ENCODE data around the gene TXNRD1.
"Not testable (repeated sequence)": the region's sequence is repeated elsewhere in the genome, so short reads cannot be mapped to it uniquely, and the experiment has no call there.

The TXNRD1 gene

DNA sequence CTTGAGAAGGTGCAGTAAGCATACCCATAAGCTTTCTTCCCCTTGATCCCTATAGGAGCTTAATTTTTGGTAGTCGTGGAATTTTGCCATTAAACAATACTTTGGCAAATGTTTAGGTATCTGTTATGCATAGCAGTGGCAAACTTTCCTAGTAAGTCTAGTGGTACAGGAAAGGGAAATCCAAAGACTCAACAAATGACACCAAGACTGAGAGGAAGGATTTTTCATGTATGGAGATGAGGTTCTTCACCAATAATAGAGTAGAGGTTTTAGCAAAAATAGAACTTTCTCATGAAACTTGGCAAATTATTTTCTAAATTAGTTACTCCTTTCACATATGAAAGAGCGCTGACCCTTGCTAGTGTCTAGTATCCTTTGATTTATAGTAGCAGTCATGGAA is 90.8 kb downstream of the TXNRD1 start:
- no peak for DNase-seq

DNA sequence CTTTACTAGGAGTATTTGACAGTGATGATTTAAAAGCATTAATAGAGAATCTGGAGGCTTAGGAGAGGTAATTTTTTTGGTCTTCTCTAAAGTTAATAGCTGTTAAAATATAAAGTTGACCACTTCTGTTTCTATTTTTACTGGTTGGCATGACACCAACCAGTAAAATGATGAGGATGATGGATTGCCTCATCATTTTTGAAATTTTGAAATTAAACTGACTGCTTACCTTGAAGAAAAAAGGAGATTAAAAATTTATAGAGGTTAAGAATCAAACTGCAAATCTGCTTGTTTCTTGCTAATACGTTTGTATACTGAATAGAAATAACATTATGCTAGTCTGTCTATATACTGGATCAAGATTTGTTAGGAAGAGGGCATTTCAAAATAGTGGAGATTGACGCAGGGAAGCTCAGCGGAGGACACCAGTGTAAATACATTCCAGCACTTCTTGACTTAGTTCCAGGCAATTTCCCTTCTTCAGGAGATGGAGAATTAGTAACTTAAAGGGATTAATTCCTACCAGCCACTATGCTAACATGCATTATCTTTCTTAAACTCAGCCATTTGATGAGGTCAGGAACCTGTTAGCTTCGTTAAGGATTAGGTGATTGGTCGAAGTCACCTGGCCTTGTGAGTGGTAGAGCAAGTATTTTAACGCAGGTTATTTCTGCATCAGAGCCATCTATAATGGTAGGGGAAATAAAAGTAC is 91.5 kb downstream of the TXNRD1 start:
- DNase-seq, result no peak

DNA sequence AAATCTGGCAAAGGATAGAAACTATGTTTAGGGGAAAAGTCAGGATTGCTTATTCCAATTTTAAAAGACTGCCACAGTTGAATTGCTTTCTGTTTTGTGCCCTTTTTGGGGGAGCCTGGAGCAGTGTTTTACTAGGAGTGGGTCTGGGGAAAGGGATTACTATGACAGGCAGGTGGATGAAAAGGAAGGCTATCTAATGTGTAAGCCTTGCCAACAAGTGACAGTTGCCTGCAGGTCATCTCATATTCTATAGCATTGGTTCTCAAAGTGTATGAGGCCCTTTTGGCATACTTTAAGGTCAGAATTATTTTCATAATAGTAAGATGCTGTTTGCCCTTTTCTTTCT is 92.0 kb downstream of the TXNRD1 start:
- no peak for DNase-seq

DNA sequence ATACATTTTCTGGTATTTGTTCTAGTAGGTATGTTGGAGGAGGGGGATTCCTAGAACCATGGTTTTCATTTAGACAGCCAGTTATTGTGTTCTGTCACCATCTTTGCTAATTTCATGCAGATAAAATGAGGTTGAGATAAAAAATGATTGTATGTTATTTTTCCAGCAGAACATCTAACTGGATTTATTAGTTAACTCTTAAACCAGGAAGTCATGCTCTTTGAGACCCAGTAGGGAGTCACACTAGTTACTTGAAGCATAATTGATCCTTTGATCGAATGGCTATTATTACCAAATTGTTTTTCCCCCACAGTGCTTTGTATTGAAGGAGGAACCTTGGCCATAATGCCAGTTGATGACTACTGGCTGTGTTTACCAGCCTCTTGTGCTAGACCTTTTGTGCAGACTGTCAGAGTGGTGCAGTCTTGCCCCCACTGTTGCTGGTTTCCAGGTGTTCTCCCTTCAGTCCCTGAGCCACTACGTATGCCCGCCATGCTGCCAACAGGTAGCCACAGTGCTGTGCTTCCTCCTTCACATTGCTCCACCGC is 93.9 kb downstream of the TXNRD1 start:
- no peak for DNase-seq

DNA sequence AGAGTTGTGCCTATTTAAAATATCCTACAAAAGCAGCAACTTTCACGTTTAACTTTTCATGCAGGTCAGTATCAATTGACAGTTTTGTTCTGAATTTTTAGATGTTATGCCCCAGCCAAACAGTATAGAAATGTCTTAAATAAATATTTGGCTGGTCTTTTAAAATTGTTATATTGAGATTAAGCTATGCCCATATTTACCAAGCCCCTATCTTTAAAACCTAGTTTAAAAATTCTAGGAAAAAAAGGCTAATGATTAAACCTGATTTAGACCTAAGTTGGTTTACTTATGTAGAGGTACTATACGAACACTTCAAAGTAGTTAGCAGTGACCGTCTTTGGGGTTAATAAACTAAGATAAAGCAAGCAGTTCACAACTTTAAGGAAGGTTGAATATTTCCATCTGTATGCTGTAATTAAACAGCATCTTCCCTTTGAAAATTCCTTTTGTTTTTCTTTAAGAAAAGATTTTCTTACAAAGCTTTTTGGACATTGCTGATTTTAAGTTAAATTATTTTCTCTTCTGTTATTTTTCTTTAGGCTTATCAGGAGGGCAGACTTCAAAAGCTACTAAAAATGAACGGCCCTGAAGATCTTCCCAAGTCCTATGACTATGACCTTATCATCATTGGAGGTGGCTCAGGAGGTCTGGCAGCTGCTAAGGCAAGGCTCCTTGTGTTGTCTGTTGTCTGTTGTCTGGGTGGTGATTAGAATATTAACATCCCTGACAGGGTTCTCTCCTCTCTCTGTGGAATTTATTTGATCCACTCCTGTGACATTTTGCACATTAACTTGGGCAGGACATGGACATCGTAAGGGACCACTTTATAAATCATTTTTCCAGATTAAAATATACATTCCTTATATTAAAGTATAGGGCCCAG is 95.4 kb downstream of the TXNRD1 start:
- DNase-seq, result no peak

DNA sequence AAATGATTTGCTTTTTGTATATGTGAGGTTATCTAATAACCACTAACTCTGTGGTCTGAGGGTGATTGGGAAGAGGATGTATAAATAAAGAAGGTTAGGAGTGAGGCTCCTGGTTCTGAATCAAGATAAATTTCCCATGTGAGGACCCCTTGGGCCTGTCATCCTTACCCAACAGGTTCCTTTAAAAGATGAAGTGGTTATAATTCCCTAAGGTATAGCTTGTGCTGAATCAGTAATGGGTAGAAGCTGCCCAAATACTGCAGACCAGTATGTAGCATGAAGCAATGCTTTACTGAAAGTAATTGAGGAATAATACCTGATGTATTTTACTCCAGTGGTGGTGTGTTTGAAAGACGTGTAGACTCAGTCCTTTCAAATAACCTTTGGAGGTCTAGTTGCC is 96.6 kb downstream of the TXNRD1 start:
- no peak for DNase-seq

DNA sequence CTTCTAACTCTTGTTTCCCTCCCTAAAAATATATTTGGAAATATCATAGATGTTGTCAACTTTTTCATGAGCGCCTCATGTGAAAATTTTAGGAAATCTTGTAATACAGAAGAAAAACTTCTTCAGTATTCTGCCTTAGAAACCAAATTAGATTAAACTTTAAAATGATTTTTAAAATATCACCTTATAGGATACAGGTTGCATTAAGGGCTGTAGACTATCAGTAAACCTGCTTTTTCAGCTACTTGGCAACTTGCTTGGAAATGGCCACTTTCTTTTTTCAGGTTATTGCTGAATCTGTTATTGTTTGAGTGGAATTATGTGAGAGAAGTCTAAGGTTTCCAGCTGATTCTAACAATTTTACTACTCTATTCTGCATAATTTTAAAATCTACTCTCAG is 97.1 kb downstream of the TXNRD1 start:
- no peak for DNase-seq

DNA sequence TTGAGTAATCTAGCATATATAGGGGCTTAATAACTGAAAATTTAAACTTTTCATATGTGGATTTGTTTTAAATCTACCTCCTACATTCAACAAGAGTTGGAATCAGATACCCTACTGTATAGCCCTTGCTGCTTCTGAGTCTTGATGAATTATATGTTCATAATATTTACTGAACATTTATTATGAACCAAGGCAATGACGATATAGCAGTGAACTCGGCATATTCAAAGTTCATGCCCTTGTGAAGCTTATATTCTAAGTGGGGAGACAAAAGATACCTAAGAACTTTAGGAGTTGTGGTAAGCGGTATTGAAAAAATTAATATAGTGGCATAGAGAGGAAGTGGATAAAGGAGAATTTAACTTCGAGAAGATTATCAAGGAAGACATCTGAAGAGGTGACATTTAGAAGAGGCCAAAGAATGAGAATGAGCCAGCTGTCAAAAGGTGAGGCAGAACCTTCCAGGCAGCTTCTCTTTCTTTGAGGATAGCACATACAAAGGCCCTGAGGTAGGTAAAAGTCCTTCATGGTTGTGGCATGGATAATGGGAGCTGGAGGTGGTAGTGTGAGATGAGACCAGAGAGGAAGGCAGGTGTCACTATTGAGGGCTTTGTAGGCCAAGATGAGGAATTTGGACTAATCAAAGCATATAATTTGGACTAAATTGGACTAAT is 98.1 kb downstream of the TXNRD1 start:
- no peak for DNase-seq

DNA sequence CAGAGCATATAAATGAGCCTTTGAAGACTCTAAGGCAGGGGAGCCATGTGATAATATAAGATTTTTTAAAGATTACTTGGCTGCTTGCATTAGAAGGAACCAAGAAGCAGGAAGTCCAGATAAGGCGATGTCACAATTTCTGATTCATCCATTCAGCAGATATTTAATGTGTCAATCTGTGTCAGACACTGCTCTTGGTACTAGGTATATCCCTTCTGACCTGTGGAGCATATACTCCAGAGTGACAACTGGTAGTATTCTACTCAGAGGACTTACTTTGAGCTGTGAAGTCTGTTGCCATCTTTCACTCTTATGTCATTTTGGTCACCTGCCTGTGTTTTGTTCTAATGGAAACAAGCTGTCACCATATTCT is 98.6 kb downstream of the TXNRD1 start:
- DNase-seq, result no peak

DNA sequence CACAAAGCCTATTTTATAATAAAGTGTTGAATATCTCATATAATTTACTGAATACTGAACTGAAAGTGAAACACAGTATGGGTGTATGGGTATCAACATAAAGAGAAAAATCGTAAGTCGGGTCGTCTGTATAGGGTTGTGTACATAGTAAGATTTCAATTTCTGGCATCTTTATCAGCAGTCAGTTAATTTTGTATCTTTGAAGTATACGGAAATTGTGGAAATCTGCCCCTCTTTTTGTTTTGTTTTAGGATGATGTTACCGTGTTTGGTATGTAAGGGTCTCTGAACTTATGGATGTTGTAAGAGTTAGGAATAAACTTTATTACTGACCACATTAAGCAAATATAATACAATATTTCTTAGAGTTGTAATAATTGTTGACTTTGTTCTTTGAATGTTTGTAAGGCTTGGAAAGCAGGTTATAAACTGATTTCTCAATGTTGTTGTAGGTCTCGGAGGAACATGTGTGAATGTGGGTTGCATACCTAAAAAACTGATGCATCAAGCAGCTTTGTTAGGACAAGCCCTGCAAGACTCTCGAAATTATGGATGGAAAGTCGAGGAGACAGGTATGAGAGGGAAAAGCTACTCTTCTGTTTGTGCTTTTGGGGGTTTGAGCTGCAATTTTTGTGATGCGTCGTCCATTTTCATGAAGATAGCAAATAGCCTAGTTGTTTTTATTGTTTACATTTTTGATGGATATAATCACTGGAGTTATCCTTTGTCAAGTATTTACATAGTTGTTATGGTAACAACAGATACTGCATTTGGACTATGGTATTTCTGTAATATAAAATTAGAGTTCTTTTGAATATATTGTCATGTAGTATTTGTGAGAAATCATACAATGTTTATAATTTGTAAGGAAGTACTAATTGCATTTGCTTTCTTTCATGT is 100.0 kb downstream of the TXNRD1 start:
- DNase-seq, result no peak

DNA sequence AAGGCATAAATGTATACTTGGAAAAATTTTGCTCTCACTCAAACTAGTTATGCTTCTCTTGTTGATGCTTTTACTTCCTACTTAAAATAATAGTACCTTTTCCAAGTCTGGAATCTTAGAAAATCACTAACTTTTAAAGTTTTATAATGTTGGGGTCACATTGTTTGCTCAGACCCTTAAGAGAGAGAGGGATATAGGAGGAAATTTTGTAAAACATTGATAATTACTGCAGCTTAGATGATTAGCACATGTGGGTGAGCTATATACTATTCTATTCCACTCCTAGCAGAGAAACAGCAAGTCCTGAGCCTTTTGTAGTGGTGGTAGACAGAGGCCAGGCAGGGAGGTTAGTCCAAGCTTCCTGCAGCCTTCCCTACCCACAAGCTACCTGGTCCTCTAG is 101.4 kb downstream of the TXNRD1 start:
- DNase-seq, result no peak

DNA sequence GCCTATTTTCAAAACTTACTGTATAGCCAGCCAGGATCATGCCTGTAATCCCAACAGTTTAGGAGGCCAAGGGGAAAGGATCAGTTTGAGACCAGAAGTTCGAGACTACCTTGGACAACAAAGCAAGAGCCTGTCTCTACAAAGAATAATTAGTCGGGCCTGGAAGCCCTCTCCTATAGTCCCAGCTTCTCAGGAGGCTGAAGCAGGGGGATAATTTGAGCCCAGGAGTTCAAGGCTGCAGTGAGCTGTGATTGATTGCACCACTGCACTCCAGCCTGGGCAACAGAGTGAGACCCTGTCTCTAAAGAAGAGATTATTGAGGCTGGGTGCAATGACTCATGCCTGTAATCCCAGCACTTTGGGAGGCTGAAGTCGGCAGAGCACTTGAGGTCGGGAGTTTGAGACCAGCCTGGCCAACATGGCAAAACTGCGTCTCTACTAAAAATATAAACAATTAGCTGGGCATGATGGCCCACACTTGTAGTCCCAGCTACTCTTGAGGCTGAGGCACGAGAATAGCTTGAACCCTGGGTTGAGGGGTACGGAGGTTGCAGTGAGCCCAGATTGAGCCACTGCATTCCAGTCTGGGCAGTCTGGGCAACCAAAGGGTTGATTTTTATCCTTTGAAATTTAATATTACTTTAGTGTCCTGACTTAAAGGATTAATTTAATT is 102.1 kb downstream of the TXNRD1 start:
- no peak for DNase-seq

DNA sequence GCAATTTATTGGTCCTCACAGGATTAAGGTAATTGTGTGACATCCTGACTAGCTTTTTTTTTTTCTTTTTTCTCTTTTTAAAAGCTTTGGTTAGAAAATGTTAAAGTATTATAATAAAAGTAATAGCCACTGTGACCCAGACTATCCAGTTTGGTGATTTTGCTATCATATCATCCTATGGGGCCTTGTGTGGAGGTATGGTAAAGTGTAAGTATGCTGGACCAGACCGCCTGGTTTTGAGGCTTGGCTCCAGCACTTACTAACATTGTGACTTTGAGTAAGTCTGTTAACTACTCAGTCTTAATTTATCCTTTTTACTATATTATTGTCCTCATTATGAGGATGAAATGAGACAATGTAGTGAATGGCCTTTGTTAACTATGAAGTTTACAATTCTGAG is 103.4 kb downstream of the TXNRD1 start:
- DNase-seq, result no peak

DNA sequence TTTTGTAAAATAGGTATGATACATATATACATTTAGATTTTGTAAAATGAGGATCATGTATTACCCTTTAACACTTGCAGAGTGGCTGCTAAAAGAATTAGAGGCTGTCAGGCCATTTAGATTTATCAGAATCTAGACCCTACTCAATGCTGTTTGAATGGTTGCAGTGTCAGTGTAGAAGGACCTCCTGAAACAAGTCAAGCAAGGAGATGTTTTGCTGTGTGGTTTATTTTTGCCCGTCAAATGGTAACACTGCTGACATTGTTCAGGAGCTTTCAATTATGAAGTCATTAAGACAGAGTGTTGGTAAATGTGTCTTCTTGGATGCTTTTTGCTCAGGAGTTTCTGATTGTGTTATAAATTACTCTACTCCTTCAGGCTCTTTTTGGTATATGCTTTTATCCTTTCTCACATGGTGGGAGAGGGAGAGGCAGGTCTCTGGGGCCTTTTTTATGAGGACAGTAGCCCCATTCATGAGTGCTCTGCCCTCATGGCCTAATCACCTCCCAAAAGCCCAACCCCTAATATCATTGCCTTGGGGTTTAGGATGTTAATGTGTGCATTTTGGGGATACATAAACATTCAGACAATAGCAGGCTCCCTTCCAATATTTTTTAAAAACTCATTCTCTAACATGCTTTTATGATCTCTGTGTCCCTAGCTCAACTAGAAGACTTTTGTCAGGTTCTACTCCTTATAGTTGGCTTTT is 104.5 kb downstream of the TXNRD1 start:
- DNase-seq, result no peak

DNA sequence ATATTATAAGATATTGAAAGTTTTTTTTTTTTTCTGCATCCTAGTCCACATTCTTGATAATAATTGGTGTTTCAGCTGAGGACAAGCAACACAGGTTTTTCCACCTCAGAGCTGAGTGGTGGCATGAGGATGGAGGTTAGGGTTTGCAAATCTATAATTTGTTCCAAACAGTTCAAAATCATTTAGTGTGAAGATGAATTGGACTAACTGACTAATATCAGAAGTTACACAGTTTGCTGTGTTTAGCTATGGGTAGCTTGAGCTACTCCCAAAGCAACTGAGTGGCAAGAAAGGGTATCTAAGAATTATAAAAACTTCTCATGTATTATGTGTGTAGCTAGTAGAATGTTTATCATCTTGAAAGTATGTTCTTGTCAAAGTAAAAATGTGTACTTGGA is 105.0 kb downstream of the TXNRD1 start:
- no peak for DNase-seq

DNA sequence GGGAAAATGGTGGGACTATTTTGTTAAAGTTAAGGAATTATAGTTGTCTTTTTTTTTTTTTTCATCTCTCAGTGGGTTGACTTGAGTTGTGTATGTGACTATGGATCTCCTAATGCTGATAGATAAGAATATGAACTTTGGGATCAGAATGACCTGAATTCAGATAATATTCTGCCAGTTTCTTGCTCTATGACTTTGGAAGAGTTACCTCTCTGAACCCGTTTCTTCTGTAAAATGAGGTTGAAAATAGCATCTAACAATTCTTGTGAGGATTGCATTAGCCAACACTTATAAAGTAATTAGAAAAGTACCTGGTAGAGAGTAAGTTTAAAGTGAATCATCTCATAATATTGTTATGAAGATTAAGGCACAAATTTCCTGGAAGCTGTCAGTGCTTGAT is 106.4 kb downstream of the TXNRD1 start:
- no peak for DNase-seq

DNA sequence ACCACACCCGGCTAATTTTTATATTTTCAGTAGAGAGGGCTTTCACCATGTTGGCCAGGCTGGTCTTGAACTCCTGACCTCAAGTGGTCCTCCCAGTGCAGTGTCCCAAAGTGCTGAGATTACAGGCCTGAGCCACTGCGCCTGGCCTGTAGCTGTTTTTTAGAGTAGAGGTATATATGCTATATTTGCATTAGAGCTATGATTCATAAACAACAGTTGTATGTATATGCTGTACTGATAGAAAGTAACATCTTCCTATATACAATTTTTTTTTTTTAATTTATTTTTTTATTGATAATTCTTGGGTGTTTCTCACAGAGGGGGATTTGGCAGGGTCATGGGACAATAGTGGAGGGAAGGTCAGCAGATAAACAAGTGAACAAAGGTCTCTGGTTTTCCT is 107.0 kb downstream of the TXNRD1 start:
- not testable (repeated sequence) for DNase-seq

DNA sequence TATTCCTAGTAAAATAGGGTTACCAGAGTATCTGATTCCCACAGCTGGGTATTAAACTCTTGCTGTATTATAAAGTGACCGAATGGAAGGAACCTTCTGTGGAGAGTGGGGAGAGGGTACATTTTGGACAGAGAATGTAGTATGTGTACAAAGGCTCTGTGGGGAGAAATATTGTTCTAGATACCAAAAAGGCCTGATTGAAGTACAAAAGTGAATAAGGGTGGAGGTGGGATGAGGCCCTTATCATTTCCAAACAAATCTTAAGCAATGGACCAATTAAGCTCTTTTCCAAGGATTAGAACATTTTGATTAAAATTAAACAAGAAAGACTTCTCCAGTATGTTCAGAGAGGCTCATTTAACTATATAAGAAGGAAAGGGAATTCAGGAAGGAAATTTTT is 108.3 kb downstream of the TXNRD1 start:
- DNase-seq, result no peak

DNA sequence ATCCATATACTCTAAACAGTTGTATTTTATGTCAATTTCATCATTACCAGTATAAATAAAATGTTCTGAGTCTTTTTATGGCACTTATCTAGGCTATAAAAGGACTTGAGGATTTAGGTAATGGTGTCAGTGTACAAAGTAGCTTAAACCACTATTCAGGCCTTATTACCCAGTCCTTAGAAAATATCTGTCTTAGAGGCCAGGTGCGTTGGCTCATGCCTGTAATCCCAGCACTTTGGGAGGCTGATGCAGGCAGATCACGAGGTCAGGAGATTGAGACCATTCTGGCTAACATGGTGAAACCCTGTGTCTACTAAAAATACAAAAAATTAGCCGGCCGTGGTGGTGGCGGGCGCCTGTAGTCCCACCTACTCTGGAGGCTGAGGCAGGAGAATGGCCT is 112.7 kb downstream of the TXNRD1 start:
- DNase-seq, result not testable (repeated sequence)

DNA sequence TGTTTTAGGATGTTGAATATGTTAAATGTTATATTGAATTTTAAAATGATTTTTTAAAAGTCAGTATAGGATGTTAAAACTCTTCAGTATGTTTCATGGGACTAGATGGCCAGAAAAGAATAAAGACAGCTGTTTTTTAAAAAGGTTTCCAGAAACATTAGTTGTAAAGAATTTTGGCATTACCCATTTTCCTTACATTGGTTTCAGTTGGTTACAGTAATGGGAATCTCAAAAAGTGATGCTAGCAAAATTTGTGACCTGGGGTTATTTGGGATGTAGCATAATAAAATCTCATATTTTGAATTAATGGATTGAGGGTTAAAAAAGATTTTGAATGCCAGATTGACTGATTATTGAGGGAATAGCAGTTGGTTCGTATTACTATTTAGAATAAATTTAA is 113.2 kb downstream of the TXNRD1 start:
- DNase-seq, result no peak

Measured in stimulated activated CD4-positive, alpha-beta T cell treated with anti-CD3 and anti-CD28 coated beads, Interleukin-2, amount 100 ng/mL, for 24 hours (primary cell).